GM18867 (cell line): Measurements from ENCODE around the gene ARHGAP15.

Experiments
- ATAC-seq: cut with Tn5 transposase; IDR thresholded peaks from one replicate; pipeline ENCODE4 v1.9.1; 2021; ENCODE audit warnings: mild to moderate bottlenecking, moderate library complexity; ENCODE audit not compliant: unreplicated experiment

The ARHGAP15 gene

DNA sequence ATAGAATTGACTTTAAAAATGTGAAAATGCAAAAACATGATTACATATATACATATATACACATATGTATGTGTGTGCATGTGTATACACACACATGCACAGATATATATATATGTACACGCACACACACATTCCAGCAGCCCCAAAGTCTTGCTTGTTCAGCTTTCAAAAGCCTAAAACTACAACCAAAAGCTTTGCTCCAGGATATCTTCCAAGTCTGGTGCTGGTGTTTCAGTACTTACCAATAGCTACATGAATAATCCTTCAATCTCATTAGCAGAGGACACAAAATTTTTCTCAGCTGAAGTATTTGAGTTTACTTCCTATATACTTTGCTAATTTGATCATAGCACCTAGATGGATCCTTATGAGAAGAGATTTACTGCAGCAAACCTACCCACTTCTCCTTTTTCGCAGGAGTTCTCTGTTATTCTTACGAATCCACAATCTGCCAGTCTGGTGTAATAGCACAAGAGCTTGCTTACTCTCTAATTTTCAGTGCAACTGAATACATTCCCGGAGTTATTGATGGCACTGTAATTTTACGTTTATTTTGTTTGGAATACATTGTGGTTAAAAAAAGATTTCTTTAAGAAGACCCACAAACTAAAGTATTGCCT is 553.3 kb downstream of the ARHGAP15 start:
- ATAC-seq = no peak

DNA sequence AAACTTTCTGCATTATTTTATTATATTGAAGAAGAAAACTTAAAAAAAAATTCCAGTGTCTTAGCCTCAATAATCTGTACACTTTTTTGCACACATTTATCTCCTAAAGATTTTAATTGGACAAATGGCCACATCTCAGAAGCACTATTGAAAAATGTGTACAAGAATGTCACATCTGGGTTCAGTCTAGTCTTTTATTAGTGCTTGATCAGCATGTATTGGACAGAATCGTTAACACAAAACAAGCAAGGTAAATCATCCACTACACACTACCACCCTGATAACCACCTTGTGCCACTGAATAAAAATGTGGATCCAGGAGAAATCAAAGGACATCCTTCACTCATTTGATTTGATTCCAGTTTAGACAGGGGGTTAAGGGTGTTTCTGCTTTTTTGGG is 554.8 kb downstream of the ARHGAP15 start:
- no peak for ATAC-seq

DNA sequence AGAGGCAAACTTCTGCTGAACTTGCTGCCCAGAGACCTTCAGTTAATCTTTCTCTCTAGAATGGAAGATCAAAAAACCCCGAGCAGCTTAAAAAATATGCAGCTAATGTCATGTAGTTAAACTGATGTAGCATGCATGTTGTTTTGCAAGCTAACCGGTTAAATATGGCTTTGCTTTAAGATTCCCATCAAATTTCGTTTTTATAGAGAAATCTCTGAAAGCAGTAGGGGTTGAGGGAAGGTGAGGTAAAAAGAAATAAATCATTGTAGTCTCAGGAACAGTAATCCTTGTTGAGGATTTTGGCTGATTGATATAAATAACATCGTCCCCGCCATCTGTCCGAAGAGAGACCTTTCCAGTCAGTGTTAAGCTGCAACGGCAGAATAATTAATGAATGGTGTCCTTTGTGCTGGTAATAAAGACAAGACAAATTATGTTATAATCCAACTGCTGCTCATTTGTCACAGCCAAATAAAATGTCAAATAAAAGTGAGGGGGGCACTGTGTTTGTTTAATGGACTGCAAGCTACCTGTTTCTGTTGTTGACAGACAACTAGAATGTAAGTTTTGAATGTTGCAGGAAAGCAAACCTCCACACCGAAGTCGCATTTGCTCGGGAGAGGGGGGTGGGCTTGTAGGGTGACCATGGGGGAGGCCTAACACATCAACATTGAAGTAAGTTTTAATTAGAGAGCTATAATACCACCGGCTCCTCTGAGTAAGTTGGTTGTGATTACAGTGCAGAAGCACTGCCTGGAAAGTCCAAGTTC is 555.5 kb downstream of the ARHGAP15 start:
- ATAC-seq = no peak

DNA sequence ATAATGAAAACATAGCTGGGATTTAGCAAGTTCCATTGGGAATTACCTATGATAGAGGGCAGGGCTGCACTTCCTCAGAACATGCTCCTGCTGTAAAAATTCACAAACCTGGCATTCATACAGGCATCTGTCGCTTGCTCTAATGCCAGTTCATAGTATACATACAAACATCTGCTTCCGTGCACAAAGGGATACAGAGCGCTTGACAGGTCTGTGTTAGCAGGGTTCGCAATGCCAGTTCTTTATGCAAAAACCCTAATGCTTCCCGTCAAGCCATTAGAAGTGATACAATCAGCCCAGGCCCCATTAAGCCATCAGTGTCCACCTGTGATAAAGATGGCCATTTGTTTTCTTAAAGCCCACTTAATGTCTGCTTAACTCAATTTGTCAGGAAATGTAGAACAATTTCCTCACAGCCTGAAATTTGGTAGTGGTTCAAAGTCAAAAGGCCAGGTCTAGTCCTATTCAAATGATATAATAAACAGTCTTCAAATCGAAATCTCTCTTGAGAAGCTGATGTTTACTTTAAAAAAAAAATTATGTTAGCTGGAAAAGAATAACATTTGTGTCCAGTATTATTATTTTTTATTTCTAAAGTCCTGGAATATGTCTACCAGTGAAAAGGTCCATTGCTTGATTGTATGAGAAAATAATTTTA is 556.3 kb downstream of the ARHGAP15 start:
- ATAC-seq = no peak

DNA sequence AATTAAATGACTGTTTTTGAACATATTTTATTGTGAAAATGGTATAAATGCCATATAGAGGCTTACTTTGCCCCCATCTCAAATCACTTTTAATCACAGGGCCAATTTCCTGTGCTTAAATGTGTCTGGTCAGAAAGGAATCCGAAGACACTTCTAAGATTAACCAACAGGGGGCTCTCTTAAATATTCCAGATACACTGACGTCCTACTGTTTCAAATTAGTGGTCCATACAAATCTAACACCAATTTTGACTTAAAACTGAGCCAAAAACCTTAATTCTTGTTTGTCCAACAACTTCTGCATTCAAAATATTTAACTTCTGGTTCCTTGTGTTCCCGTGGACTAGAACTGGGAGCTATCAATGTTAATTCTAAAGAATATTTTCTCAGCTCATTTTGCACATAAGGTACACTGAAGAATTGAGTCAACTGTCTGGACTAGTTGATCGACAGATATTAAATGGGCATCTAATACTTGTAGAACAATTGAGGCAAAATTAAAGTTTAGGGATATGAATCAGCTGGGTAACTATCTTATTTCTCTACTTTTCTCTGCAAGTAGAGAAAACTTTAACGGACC is 557.5 kb downstream of the ARHGAP15 start:
- peak; percentile 60 for ATAC-seq

DNA sequence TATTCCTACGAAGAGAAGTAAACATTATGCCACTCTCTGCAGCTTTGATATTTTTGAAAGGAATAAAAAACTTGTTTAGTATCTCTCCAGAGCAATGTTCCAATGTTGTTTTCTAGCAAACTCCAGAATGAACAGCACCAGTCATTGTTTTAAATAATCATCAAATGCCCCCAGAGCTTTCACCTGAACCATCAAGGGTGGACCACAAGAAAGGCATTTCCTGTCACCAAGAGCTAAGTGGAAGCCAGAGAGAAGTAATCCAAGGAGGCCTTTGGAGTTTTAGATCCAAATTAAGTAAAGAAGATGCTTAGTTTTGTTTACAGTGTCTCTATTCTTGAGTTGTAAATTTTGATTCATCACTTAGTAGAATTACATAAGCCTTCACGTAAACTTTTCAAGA is 559.0 kb downstream of the ARHGAP15 start:
- ATAC-seq = no peak

DNA sequence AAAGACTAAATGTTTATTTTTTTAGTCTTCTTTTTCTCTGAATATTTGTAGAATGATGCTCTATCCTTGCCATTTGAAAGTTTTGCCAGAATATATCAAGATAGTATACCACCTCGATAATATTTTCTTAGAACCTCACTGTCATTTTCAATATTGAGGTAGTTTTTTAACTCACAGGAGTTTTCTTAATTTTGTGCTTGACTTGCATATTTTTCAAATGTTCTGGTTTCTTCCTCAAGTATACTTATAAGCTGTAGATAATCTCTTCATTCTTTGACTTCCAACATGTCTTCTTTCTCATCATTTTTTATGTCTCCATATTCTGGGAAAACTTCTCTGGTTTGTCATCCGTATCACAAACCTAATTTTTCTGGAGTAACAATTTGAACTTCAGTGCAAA is 559.6 kb downstream of the ARHGAP15 start:
- ATAC-seq = no peak

DNA sequence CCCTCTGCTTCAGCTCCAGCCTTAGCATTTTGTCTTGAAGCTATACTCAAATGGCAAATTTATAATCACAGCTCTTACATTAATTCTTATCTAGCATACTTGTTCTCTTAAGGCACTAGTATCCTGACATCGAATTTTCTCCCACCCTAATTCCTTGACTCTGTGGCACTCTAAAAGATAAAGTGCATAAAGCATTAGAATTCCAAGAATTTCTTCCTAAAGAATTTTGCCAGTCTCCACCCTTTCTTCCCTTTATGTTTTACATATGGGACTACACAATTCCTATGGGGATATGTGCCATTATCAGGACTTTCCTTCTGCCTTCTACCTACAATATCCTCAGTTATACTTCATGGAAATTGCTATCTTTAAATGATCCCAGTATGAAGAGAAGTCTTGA is 560.3 kb downstream of the ARHGAP15 start:
- ATAC-seq = no peak

DNA sequence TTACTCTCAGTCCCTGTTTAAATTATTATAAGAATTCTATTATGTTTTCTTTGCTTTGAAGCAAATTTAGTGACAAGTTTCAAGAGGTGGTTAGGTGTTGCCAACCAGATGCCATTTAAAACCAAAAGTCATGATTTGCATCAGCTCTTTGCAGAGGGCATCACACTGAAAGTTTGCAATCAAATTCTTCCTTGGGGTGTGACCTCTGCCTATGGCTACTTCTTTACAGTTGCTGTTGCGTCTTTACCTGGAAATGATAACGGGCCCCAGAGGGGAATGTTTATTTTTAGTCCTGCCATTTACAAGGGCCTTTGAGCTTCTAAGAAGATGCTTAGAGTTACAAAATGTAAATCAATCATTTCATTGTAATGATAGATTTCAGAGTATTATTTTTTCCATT is 561.0 kb downstream of the ARHGAP15 start:
- ATAC-seq = peak; percentile 72

DNA sequence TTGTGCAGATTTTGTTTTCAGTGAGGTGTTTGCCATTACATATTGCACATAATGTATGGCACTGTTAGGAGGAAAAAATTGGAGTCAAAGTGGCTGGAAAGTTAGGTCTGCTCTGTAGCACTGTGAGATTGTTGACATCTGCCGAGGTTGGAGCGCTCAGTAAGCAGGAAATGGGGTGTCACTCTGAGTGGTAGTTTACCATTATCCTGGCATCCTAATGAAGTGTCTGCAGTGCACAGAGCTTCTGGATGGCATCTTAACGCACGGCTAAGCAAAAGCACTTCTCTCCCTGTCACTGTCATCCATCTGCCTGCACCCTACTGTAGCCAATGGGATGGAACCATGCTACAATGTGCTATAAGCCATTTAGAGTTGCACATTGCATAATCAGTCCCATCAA is 561.9 kb downstream of the ARHGAP15 start:
- no peak for ATAC-seq

DNA sequence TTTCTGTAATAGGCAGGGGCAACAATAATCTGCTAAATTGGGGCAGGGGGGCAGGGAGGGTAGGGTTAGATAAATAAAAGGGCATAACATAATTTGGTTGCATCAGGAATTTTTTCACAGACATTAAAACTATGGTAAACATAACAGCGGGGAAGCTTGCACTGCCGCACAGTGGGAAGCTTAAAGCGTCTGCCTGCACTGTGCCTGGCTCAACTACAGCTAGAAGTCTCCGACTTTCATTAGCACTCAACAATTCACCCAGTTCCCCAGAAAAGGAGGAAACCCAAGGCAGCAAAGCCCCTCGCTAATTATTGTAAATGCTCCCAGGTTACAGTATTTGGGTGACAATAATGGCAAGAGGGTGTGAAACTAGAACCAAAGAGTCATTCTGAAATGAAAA is 562.9 kb downstream of the ARHGAP15 start:
- ATAC-seq = no peak

DNA sequence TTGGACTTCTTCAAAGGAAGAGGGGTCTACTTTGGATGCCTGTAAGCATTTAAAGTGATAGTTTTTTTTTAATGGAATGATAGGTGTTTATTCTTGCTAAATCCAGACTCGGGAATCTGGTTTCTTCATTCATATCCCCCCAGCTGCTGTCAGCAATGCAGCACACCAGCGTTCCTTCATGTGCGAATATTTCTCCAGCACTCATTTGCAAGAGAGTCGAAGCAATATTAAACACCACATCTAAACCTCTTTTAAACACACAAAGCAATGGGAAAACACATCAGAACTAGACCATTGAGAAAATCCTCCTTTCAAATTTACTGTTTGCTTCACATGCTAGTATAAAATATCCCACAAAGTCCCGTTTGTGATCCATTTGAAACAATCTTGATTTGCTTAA is 563.7 kb downstream of the ARHGAP15 start:
- no peak for ATAC-seq

DNA sequence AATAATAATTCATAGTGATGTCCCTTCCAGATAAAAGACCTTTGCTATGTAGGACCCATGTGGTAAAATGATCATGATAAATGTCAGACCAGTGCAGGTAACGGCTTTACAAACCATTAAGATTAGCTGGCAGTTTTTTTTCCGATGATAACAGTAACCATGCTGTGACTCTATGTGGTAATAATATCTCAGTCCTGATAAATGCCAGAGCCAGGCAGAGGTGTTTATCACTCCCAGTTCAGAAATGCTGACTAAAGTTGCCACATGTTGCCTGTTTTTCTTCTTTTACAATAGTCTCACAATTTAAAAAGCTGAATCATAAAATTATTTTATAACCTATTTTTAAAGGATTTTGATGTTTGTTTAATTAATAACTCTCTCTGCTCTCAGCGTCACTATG is 565.1 kb downstream of the ARHGAP15 start:
- ATAC-seq = no peak

DNA sequence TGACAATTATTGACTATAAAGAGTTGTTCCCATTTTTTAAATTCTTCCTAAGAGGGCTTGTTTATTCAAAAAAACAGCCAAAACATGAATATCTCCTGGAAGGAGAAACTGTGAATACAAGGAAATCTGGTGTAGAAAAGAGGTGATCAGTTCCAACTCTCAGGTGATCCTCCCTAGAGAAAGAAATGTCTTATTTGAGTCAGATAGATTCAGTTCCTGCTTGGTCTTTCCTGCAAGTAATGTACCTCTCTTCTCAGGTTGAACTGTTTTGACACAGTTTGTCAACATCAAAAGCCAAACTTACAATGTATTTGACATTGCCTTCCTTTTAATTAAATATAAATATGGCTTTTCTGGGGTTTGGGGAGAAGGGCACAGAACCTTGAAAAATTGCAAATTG is 567.4 kb downstream of the ARHGAP15 start:
- peak; percentile 62 for ATAC-seq

DNA sequence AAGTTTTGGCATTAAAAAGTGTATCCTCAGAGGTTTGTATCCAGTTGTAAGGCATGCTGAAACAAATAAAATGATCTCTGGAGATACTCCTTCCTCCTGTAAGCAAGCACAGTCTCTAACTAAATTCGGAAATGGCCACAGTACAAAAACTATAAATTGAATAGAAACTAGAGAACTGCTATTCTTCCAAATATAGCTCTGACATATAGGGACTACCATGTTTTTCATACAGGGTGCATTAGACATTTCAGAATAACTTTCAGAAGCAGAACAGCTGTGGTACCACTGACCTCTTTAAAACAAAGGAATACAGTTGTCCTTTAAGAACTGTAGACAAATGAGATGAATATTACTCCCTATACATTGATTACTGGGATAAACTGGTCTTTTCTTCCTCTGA is 568.5 kb downstream of the ARHGAP15 start:
- peak; percentile 62 for ATAC-seq

DNA sequence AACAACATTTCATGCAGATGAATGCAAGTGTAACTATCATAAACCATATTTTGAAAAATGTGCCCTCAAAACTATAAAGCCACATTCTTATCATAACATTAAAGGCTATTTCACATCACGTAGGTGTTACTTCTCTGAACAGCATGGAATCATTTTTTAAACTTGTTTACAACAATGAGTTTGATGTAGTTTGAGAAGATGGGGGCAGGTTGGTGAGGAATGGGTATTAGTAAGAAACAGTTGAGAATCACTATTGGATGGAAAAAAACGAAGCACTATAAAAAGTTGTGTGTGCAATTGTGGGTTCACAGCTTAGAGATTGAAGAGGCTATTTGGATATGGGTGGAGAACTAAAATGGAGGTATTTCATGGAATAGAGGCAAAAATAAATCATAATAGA is 569.1 kb downstream of the ARHGAP15 start:
- ATAC-seq = peak; percentile 11

DNA sequence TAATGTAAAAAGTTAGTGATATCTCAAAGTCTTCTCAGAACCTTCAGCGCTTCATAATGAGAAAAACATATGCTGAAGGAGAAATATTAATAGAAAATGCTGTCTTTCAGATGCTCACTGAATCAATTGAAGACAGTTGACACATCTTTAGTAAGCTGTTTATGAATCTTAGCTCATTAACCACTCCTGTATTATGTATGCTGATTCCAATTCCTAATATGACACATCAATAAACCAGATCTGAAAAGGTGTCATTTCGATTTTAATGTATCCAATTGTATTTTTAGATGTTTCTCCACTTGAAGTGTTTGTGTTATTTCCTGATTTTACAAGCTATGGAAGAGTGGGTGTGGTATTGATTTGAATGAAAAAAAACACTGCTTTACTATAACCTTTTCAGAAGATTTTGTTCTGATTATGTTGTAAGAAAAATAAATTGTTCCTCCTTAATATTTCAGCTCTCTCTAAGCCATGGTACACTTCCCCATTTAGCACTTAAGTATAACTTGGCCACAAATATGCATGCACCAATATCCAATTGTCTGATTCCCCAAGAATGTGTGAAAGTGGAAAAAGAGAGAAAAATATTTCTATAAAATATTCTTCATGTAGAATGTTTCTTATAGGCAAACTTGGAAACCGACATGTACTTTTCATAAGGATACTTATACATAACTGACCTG is 569.8 kb downstream of the ARHGAP15 start:
- peak; percentile 48 for ATAC-seq

DNA sequence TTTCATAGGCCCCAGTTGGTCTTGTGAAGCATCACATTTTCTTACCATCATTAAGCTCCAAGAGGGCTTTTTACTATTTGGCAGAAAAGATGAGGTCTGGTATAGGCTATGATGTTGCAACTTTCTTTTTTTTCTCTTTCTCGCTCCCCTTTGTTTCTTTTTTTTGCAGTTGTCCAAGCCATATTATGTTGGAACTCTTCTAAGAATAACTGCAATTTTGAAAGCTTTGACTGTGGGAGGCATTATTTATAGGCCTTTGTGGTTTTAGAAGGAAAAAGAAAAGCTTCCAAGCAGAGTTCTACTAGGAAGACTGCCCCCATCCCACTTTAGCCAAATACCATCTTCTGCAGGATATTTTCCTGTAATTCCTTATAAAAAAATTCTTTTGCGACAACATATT is 571.6 kb downstream of the ARHGAP15 start:
- ATAC-seq = no peak

DNA sequence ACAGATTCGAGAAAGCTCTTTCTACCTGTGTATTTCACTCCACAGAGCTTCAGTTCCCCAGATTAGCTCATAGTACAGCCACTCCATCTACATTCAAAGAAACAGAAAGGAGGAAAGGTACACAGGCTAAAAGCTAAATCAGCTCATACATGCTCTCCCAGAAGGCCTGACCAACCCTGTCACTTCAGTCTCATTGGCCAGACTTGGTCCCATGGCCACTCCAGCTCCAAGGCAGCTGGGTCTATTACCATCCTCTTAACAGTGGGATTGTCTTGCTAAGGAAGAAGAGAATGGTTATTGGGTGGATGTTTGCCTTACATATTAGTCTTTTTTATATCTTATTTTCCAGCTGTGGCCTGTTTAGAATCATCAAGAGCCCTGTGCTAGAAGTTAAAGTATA is 572.6 kb downstream of the ARHGAP15 start:
- ATAC-seq = no peak

DNA sequence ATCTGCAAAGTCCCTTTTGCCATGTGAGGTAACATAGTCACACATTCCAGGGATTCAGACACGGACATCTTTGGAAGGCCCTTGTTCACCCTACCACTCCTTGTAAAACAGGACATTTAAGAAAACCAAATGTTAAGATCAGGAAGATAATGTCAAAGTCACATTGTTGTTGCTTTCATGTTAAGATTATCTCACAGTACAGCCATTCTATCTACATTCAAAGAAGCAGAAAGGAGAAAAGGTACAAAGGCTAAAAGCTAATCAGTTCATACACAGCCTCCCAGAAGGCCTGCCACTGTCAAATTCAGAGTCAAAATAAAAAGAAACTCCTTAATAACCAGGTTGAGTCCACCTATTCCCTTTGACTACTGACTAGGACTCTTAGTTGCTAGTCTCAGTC is 573.7 kb downstream of the ARHGAP15 start:
- no peak for ATAC-seq

DNA sequence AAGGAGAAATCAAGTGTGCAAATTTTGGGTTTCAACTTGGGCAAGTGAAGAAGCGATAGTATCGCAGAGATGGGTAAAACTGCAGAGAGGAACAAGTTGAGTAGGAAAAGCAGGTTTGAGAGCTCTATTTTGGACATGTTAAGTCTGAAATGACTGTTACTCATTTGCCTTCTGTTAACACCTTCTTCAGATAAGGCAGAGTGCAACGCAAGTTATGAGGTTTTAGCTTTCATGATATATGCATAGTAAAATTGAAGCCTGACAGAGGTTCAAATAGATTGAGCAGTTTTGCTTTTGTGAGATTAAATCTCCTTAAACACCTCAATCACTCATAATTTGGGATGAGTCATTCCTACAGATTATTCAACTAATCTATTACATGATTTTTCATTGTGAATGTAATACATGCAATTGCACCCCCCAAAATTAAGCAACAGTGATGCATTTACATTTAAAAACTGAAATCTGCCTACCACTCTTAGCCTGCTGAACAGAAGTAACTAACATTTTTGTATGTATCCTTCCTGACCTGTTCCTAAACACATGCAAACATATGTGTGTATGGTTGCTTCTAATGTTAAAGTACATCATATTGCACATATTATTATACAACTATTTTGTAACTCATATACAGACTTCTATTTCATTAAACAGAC is 575.4 kb downstream of the ARHGAP15 start:
- ATAC-seq = peak; percentile 98
